ENCODE data around the gene KCNQ1. TPM values are rescaled to one million over a fixed set of nuclear protein-coding genes. Genes with fewer than 3 reads are reported as not detected.
"Not testable (repeated sequence)": the region's sequence is repeated elsewhere in the genome, so short reads cannot be mapped to it uniquely, and the experiment has no call there.

The KCNQ1 gene
- total RNA-seq, 2 experiments from 2014 or later: 9.1 to 10.9 TPM

DNA sequence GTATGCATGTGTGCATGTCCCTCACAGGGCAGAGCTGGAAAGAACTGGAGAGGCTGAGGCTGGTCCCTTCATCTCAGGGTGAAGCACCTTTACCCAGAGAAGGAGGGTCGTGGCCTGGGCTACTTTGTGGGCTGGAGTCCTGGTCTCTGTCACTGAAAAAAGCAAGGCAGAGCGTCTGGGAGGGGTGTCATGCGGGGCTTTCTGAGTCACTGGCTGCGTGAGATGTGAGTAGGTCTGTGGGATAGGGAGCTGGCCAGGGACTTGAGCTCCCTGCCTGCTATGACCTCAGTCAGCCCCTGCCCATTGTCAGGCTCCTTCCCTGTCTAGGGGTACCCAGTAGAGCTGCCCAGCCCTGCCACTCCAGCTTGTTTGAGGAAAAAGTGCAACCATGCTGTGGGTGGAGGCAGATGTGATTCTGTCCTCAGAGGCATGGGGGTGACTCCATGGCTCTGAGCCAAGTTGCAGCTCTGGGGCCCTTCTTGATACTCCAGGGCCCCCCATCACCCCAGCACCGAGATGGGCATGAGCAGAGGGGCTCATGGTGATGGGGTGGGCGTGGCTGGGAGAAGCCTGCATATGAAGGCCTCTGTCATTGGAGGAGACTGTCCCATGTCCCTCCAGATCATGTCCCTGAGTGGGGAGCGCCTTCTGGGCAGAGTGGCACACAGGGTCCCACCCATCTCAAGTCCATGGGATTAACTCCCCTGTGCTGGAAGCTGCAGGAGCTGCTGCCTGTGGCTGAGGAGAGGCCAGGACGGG, 27.8 kb downstream of the KCNQ1 start:
- DNase-seq (peak; percentile 6), ATAC-seq (peak; percentile 30)
- intact Hi-C loops (cut with DNase I, micrococcal nuclease): no loop called here
- no peak overlapping the region for H3K27ac Mint-ChIP-seq
- H3K4me3 Mint-ChIP-seq: no peak overlapping the region
- H3K36me3 Mint-ChIP-seq (ENCODE audit: low read depth): peaks cover 6% of the 10 kb centered on the region
- no peaks in the 10 kb centered on the region for H3K9me3 Mint-ChIP-seq (ENCODE audit: low read depth)
- peaks cover 26% of the 10 kb centered on the region for H3K4me1 Mint-ChIP-seq
- no peaks in the 10 kb centered on the region for H3K27me3 Mint-ChIP-seq
- CTCF ChIA-PET: no interaction called here
- POLR2A ChIA-PET: no interaction called here

- peaks cover 20% of the 10 kb centered on the region for H3K4me1 Mint-ChIP-seq
- peaks cover 4% of the 10 kb centered on the region for H3K9me3 Mint-ChIP-seq (ENCODE audit: low read depth)
- H3K4me3 Mint-ChIP-seq: no peak overlapping the region
- H3K36me3 Mint-ChIP-seq (ENCODE audit: low read depth): peaks cover 15% of the 10 kb centered on the region
- no peak overlapping the region for H3K27ac Mint-ChIP-seq
- no peaks in the 10 kb centered on the region for H3K27me3 Mint-ChIP-seq
- ATAC-seq (no peak), DNase-seq (no peak)
- ChIA-PET POLR2A (no interaction called here), CTCF (interaction anchor here (1.5 kb wide), 1 partner anchor 58 kb away, joined by 5 read pairs; no protein-coding TSS in a partner anchor)
- intact Hi-C loops (cut with DNase I, micrococcal nuclease): no loop called here
These were observed 28.7 kb downstream of the KCNQ1 start for GRCh38 chr11:2473361-2474058.

DNA sequence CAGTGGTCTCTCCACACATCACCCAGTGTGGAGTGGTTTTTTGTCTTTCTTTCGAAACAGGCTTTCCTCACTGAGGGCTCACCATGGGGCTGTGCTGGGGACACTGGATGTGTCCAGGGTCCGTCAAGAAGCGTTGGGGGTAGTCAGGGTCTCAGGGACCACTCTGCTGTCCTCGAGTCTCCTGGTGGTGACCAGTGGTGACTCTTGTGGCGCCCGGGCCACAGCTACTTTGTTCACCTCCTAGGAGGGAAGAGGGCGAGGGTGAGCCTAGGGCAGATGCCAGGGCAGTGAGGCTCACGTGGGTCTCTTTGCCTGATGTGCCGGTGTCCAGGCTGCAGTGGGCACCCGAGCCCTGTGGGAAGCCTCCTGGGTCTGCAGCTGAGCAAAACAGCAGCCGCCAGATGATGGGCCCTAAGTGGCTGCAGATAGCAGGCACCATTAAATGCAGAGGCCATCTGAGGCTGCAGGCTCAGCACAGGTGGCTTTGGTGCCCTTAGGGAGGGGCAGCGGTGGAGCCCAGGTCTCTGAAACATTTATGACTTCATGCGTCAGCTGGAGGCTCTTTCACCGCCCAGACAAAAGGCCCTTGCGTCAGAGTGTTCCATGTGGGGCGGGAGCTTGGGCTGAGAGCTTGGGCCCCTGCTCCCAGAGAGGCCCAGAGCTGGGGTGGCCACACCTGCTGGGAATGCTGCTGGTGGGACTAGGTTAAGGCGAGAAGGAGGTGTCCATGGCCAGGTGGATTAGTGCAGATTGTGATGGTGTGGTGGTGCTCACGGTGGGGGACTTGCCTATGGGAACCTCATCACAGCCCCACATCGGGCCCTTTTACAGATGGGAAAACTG, 29.5 kb downstream of the KCNQ1 start:
- DNase-seq: no peak
- ATAC-seq: no peak
- no peaks in the 10 kb centered on the region for H3K27me3 Mint-ChIP-seq
- H3K4me3 Mint-ChIP-seq: no peak overlapping the region
- H3K27ac Mint-ChIP-seq: no peak overlapping the region
- POLR2A ChIA-PET: no interaction called here
- H3K36me3 Mint-ChIP-seq (ENCODE audit: low read depth): peaks cover 22% of the 10 kb centered on the region
- H3K4me1 Mint-ChIP-seq: peaks cover 14% of the 10 kb centered on the region
- intact Hi-C loops (cut with DNase I, micrococcal nuclease): no loop called here
- CTCF ChIA-PET: interaction anchor here (1.5 kb wide), 1 partner anchor 57 kb away, joined by 5 read pairs; no protein-coding TSS in a partner anchor
- peaks cover 9% of the 10 kb centered on the region for H3K9me3 Mint-ChIP-seq (ENCODE audit: low read depth)

- CTCF ChIA-PET: interaction anchor here (1.5 kb wide), 1 partner anchor 56 kb away, joined by 5 read pairs; no protein-coding TSS in a partner anchor
- intact Hi-C loops (cut with DNase I, micrococcal nuclease): no loop called here
- H3K4me1 Mint-ChIP-seq: peaks cover 19% of the 10 kb centered on the region
- no peak overlapping the region for H3K4me3 Mint-ChIP-seq
- no peak overlapping the region for H3K27ac Mint-ChIP-seq
- H3K9me3 Mint-ChIP-seq (ENCODE audit: low read depth): peaks cover 15% of the 10 kb centered on the region
- DNase-seq: no peak
- no peaks in the 10 kb centered on the region for H3K27me3 Mint-ChIP-seq
- POLR2A ChIA-PET: no interaction called here
- peaks cover 32% of the 10 kb centered on the region for H3K36me3 Mint-ChIP-seq (ENCODE audit: low read depth)
- ATAC-seq: no peak
These were observed 30.5 kb downstream of the KCNQ1 start for GRCh38 chr11:2475136-2475918.

GRCh38 chr11:2477254-2477653, 32.4 kb downstream of the KCNQ1 start:
- Mint-ChIP-seq H3K27ac (no peak overlapping the region), H3K27me3 (no peaks in the 10 kb centered on the region), H3K36me3 (ENCODE audit: low read depth) (peaks cover 34% of the 10 kb centered on the region), H3K9me3 (ENCODE audit: low read depth) (peaks cover 15% of the 10 kb centered on the region), H3K4me1 (peaks cover 26% of the 10 kb centered on the region), H3K4me3 (no peak overlapping the region)
- ChIA-PET POLR2A (no interaction called here), CTCF (interaction anchor here (1.2 to 1.3 kb wide), 2 partner anchors 13 to 54 kb away, joined by 3 read pairs; no protein-coding TSS in a partner anchor)
- ATAC-seq (no peak), DNase-seq (no peak)
- intact Hi-C loops (cut with DNase I, micrococcal nuclease): no loop called here

- DNase-seq: no peak
- Mint-ChIP-seq H3K4me3 (no peak overlapping the region), H3K4me1 (peaks cover 26% of the 10 kb centered on the region), H3K27ac (no peak overlapping the region), H3K9me3 (ENCODE audit: low read depth) (peaks cover 15% of the 10 kb centered on the region), H3K27me3 (no peaks in the 10 kb centered on the region), H3K36me3 (ENCODE audit: low read depth) (peaks cover 34% of the 10 kb centered on the region)
- ChIA-PET CTCF (interaction anchor here (1.3 kb wide), 1 partner anchor 12 kb away, joined by 3 read pairs; no protein-coding TSS in a partner anchor), POLR2A (no interaction called here)
- intact Hi-C loops (cut with DNase I, micrococcal nuclease): no loop called here
- no peak for ATAC-seq
These were observed 33.1 kb downstream of the KCNQ1 start for GRCh38 chr11:2477936-2478335.

GRCh38 chr11:2480067-2480873, 35.5 kb downstream of the KCNQ1 start:
- POLR2A ChIA-PET: not testable (repeated sequence)
- ATAC-seq: peak; percentile 55

GRCh38 chr11:2480874-2481220, 36.0 kb downstream of the KCNQ1 start:
- ChIA-PET CTCF (no interaction called here), POLR2A (no interaction called here)
- Mint-ChIP-seq H3K9me3 (ENCODE audit: low read depth) (peaks cover 21% of the 10 kb centered on the region), H3K4me3 (peak overlapping the region; percentile 53), H3K36me3 (ENCODE audit: low read depth) (peaks cover 48% of the 10 kb centered on the region), H3K27ac (peak overlapping the region; percentile 95), H3K27me3 (no peaks in the 10 kb centered on the region), H3K4me1 (peaks cover 26% of the 10 kb centered on the region)
- DNase-seq (peak; percentile 47), ATAC-seq (peak; percentile 76)
- intact Hi-C loops (cut with DNase I, micrococcal nuclease): loop anchor here (1.0 to 5.0 kb wide), 3 partner anchors 14 to 36 kb away; partner anchors contain the start of genes KCNQ1 (in 2 of the 2) and TRPM5 (in 1 of the 2)

More at GRCh38 chr11:2480067-2480873, 35.5 kb downstream of the KCNQ1 start:
- Mint-ChIP-seq H3K9me3 (ENCODE audit: low read depth) (peaks cover 16% of the 10 kb centered on the region), H3K4me3 (peak overlapping the region; percentile 53), H3K4me1 (peaks cover 26% of the 10 kb centered on the region), H3K36me3 (ENCODE audit: low read depth) (peaks cover 43% of the 10 kb centered on the region), H3K27ac (peak overlapping the region; percentile 95)
- intact Hi-C loops (cut with DNase I, micrococcal nuclease): loop anchor here (2.0 to 5.0 kb wide), 2 partner anchors 33 to 35 kb away; partner anchors contain the start of genes KCNQ1 (in 2 of the 2) and TRPM5 (in 1 of the 2)
- H3K27me3 Mint-ChIP-seq: not testable (repeated sequence)
- peak; percentile 17 for DNase-seq
- CTCF ChIA-PET: interaction anchor here (0.8 kb wide), 1 partner anchor 293 kb away, joined by 3 read pairs; no protein-coding TSS in a partner anchor

GRCh38 chr11:2481253-2481652, 36.4 kb downstream of the KCNQ1 start:
- ATAC-seq (peak; percentile 77), DNase-seq (peak; percentile 71)
- Mint-ChIP-seq H3K27ac (peak overlapping the region; percentile 95), H3K27me3 (no peaks in the 10 kb centered on the region), H3K9me3 (ENCODE audit: low read depth) (peaks cover 21% of the 10 kb centered on the region), H3K36me3 (ENCODE audit: low read depth) (peaks cover 50% of the 10 kb centered on the region), H3K4me3 (peak overlapping the region; percentile 53), H3K4me1 (peaks cover 26% of the 10 kb centered on the region)
- CTCF ChIA-PET: interaction anchor here (1.3 kb wide), 1 partner anchor 23 kb away, joined by 3 read pairs; no protein-coding TSS in a partner anchor
- intact Hi-C loops (cut with DNase I, micrococcal nuclease): loop anchor here (1.0 to 5.0 kb wide), 3 partner anchors 14 to 36 kb away; partner anchors contain the start of genes KCNQ1 (in 2 of the 2) and TRPM5 (in 1 of the 2)
- POLR2A ChIA-PET: interaction anchor here (0.6 kb wide), 1 partner anchor 39 kb away, joined by 3 read pairs; no protein-coding TSS in a partner anchor

DNA sequence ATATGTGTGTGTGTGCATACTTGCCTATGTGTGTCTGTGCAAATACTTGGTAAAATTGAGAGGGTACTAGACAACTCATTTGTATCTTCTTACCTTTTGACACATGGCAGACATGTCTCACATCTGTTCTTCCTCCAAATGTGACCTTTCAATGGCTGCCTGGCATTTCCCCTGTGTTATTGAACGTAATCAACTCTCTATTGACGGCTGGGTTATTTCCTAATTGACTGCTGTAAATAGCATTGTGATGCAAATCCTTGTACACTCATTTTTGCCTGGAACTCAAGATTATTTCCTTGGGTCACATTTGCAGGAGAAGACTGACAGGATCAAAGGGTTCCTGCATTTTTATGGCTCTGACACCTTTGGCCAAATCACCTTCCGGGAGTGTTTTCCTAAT, 37.4 kb downstream of the KCNQ1 start:
- H3K4me3 Mint-ChIP-seq: no peak overlapping the region
- peaks cover 29% of the 10 kb centered on the region for H3K9me3 Mint-ChIP-seq (ENCODE audit: low read depth)
- ATAC-seq (no peak), DNase-seq (no peak)
- H3K27ac Mint-ChIP-seq: no peak overlapping the region
- H3K36me3 Mint-ChIP-seq (ENCODE audit: low read depth): peaks cover 52% of the 10 kb centered on the region
- ChIA-PET POLR2A (no interaction called here), CTCF (interaction anchor here (1.3 kb wide), 1 partner anchor 24 kb away, joined by 3 read pairs; no protein-coding TSS in a partner anchor)
- no peaks in the 10 kb centered on the region for H3K27me3 Mint-ChIP-seq
- intact Hi-C loops (cut with DNase I, micrococcal nuclease): loop anchor here in 1 of 2 experiments (5.0 kb wide), 1 partner anchor 35 kb away; the partner anchor contains the start of gene KCNQ1
- peaks cover 26% of the 10 kb centered on the region for H3K4me1 Mint-ChIP-seq
